NCI-H2196 treated with DMSO at 0.1 percent for 48 hours (cell line): ENCODE data around the gene C22orf31.
"Not testable (repeated sequence)": the region's sequence is repeated elsewhere in the genome, so short reads cannot be mapped to it uniquely, and the experiment has no call there.

ENCODE experiments used
- DNase-seq: peaks from one replicate; lab custom pipeline; 2025; ENCODE audit not compliant: unreplicated experiment; lab: John Stamatoyannopoulos, UW

Gene C22orf31

GRCh38 chr22:29061773-29062172 is at the start of gene C22orf31:
Gene C22orf31, minus strand, starts transcription at chr22:29061831. Its CDS starts 39 bp downstream, at chr22:29061792.
- no peak for DNase-seq

GRCh38 chr22:29110946-29111345 is 49.3 kb upstream of the C22orf31 start:
- DNase-seq = no peak

- no peak for DNase-seq
Measured at GRCh38 chr22:29109822-29110221, 48.2 kb upstream of the C22orf31 start.

GRCh38 chr22:29108137-29108536 is 46.5 kb upstream of the C22orf31 start:
- DNase-seq = no peak

- no peak for DNase-seq
Measured at GRCh38 chr22:29106839-29107238, 45.2 kb upstream of the C22orf31 start.

GRCh38 chr22:29105468-29105867 is 43.8 kb upstream of the C22orf31 start:
- DNase-seq = no peak

- DNase-seq = no peak
Measured at GRCh38 chr22:29103121-29103520, 41.5 kb upstream of the C22orf31 start.

GRCh38 chr22:29102300-29102699 is 40.7 kb upstream of the C22orf31 start:
- DNase-seq = no peak

- no peak for DNase-seq
Measured at GRCh38 chr22:29098296-29098695, 36.7 kb upstream of the C22orf31 start.

- DNase-seq = no peak
Measured at GRCh38 chr22:29096736-29097669, 35.4 kb upstream of the C22orf31 start.

- no peak for DNase-seq
Measured at GRCh38 chr22:29095459-29095858, 33.8 kb upstream of the C22orf31 start.

- no peak for DNase-seq
Measured at GRCh38 chr22:29093501-29094300, 32.1 kb upstream of the C22orf31 start.

GRCh38 chr22:29093030-29093429 is 31.4 kb upstream of the C22orf31 start:
- DNase-seq = no peak

- DNase-seq = no peak
Measured at GRCh38 chr22:29092243-29092642, 30.6 kb upstream of the C22orf31 start.

GRCh38 chr22:29090039-29090438 is 28.4 kb upstream of the C22orf31 start:
- DNase-seq = no peak

GRCh38 chr22:29089507-29089906 is 27.9 kb upstream of the C22orf31 start:
- no peak for DNase-seq

GRCh38 chr22:29088809-29089208 is 27.2 kb upstream of the C22orf31 start:
- DNase-seq = no peak

GRCh38 chr22:29087012-29087411 is 25.4 kb upstream of the C22orf31 start:
- no peak for DNase-seq

- no peak for DNase-seq
Measured at GRCh38 chr22:29083933-29084591, 22.4 kb upstream of the C22orf31 start.

- DNase-seq = not testable (repeated sequence)
Measured at GRCh38 chr22:29083576-29083932, 21.9 kb upstream of the C22orf31 start.

- DNase-seq = no peak
Measured at GRCh38 chr22:29082826-29083545, 21.4 kb upstream of the C22orf31 start.
